ENCODE data around the gene ZNF467.

The ZNF467 gene

DNA sequence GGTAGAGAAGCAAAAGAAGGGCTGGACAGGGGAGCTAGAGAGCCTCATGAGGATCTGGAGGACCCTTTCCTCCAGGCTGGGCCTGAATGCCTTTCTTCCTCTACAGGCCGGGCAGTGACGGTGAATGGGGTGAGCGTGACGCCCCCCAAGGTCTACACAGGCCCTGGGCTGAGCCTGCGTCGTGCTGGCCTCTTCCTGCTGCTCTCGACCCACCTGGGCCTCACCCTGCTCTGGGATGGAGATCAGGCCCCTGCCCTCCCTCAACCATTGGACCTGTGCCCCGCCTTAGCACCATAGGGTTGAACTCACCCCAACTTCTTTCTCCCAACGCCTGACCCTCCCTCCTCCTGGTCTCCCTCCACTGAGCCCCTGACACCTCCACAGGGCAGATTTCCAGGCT, 12.6 kb upstream of the ZNF467 start:
- no peak for DNase-seq (ENCODE audit: low spot score)

DNA sequence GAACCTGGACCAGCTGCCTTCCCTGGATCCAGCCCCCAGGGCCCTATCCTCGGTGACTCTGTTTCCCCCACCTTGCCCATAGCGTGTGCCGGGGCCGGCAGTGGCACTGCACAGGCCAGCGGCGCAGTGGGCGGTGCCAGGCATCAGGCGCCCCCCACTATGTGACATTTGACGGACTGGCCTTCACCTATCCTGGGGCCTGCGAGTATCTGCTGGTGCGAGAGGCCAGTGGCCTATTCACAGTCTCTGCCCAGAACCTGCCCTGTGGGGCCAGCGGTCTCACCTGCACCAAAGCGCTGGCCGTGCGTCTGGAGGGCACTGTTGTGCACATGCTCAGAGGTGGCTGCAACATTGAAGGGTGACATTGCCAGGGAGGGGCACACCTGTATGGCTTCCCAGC, 12.0 kb upstream of the ZNF467 start:
- DNase-seq (ENCODE audit: low spot score): no peak

DNA sequence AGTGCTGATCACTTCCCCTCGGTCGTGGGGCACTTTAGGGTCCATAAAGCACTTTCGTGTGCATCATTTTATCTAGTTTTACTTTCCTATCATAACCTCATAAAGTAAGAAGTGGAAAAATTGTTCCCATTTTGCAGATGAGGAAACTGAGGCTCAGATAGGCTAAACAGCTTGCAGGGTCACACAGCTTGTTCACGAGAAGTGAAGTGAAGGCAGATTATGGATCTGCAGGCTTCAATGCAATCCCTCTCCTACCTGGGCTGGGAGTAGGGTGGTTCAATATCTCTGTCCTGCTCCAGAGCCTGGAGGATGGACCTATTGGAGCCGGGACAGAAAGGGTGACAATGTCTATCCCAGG, 10.8 kb upstream of the ZNF467 start:
- DNase-seq (ENCODE audit: low spot score): no peak

DNA sequence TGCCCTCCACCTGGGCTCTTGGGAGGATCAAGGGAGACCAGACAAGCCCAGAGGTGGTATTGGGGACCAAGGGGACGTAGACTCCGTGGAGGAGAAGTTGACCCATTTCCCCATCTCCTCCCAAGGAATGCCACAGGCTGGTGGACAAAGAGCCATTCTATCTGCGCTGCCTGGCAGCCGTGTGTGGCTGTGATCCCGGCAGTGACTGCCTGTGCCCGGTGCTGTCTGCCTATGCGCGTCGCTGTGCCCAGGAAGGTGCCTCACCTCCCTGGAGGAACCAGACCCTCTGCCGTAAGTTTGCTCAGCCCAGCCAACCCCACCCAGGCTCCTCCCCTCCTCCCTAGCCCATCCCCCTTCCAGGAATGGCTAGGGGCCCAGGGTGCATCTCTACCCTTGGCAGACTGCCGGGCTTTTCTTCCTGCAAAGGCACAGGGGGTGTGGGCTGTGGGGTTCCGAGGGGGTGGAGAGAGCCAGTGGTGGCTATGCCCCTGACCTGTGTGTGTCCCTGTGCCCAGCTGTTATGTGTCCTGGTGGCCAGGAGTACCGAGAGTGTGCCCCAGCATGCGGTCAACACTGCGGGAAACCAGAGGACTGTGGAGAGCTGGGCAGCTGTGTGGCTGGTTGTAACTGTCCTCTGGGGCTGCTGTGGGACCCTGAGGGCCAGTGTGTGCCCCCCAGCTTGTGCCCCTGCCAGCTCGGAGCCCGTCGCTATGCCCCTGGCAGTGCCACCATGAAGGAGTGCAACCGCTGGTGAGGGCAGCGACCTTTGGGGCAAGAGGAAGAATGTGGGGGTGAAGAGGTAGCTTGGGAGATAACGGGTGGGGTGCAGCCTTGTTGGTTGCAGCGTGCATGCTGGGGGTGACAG, 10.2 kb upstream of the ZNF467 start:
- DNase-seq (ENCODE audit: low spot score): no peak

DNA sequence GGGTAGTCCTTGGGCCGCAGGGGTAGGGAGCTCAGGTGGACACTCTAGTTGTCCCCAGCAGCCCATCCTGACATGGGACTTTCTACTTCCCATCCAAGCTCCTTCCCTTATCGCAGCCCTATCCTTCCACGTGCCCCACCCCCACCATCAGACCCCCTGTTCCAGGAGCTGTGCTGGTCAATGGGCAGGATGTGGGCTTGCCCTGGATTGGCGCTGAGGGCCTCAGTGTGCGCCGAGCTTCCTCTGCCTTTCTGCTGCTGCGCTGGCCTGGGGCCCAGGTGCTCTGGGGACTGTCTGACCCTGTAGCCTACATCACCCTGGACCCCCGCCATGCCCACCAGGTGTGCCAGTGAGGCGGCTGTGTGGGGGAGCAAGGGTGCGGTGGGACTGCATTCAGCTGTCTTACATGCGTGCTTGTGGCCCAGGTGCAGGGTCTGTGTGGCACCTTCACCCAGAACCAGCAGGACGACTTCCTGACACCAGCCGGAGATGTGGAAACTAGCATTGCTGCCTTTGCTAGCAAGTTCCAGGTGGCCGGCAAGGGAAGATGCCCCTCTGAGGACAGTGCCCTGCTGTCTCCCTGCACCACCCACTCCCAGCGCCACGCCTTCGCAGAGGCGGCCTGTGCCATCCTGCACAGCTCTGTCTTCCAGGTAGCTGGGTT, 9.4 kb upstream of the ZNF467 start:
- DNase-seq (ENCODE audit: low spot score): no peak

DNA sequence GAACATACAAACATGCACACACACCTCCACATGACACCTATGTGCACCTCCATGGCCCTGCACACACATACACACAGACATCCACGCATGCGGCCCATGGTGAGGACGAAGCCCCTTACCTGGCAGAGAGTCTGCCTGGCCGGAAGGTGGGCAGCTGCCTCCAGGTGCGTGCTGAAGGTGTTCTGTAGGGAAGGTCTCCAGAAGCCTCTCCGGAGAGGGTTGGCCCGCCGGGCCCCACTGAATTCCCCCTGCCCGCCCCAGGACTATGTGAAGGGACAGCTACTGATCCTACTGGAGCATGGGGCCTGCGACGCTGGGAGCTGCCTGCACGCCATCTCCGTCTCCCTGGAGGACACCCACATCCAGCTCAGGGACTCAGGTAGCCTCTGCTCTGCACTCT, 8.5 kb upstream of the ZNF467 start:
- DNase-seq (ENCODE audit: low spot score): no peak

DNA sequence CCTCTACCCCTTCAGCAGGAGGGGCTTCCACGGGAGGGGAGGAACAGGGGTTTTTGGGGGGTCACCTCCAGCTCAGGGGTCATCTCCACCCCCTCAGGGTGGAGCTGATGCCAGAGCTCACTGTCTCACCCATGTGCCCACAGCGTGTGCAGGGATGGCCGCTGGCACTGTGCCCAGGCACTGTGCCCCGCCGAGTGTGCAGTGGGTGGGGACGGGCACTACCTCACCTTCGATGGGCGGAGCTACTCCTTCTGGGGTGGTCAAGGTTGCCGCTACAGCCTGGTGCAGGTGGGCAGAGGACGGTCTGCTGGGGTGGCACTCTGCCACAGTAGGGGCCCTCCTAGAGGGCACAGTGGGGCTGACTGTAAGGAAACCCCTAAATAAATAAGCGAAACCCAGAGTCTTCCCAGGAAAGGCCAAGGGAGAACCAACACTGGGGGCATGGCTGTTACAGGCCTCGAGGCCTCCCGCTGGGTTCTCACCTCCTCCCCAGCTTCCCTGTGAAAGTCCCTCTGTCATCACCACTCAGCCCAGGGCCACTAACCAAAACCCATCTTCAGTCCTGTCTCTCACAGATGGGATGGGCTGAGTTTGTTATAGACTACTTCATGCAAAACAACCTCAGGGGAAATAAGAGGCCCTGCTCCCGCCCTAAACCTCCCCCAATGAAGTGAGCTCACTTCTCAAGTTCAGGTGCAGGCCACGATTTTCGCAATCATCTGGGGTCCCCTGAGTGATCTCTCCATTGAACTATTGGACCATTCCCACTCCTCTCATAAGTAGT, 7.4 kb upstream of the ZNF467 start:
- no peak for DNase-seq (ENCODE audit: low spot score)

DNA sequence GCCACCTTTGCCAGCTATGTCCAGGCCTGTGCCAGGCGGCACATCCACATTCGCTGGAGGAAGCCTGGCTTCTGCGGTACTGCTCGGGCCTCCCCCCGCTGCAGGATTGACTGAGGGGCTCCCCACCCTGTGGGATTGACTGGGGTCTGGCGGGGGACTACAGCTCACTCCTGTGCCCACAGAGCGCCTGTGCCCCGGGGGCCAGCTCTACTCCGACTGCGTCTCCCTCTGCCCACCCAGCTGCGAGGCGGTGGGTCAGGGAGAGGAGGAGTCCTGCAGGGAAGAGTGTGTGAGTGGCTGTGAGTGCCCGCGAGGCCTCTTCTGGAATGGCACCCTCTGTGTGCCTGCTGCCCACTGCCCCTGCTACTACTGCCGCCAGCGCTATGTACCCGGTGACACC, 6.7 kb upstream of the ZNF467 start:
- DNase-seq (ENCODE audit: low spot score): no peak

DNA sequence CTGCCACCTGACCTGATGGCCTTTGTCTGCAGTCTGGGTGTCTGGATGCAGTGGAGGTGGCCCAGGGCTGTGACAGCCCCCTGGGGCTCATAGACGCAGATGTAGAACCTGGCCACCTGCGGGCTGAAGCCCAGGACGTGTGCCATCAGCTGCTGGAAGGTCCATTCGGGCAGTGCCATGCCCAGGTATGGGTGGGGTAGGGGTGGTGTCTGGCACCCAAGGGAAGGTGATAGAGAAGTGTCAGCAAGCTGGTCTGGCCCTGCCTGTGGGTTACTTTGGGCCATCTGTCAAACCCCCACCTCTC, 6.1 kb upstream of the ZNF467 start:
- no peak for DNase-seq (ENCODE audit: low spot score)

DNA sequence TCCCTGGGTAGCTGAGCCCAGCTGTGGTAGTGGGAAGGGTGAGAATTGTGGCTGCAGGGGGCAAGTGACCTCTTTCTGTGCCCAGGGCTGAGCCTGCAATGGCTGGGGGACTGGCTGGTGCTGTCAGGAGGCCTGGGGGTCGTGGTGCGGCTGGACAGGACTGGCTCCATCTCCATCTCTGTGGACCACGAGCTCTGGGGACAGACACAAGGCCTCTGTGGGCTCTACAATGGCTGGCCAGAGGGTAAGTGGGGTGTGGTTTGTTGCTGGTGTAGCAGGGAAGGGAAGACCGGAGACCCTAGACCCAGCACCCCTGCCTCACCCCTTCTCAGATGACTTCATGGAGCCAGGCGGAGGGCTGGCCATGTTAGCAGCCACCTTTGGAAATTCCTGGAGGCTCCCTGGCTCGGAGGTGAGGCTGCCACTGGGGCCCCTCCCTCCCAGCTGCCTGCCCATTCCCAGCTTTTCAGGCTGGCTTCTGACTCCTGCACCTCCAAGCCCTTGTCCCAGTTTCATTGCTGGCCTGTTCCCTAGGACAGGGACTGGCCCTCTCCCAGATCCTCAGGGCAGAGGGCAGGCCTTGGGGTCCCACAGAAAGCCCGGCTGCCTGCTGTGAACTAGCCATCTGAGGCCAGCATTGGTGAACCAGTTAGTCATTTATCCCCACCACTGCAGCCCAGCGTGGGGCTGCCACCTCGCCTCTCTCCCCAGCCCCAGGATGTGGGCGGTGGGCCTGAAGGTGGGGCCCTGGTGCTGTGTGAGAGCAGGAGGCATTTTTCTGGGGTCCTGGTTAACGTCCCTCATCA, 5.5 kb upstream of the ZNF467 start:
- DNase-seq (ENCODE audit: low spot score): no peak

DNA sequence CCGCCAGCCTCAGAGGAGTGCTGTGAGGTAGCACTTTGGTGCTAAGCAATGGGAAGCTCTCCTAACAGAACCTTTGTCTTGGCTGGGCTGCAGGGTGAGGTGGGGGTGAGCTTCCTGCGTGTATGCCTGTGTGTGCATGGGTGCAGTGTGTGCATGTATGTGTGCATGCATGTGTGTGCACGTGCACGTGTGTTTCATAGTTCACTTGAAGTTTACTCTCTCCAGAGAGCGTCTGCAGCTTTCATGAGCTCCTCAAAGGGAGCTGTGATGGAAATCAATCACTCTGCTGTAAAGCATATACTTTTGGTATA, 4.9 kb upstream of the ZNF467 start:
- no peak for DNase-seq (ENCODE audit: low spot score)

DNA sequence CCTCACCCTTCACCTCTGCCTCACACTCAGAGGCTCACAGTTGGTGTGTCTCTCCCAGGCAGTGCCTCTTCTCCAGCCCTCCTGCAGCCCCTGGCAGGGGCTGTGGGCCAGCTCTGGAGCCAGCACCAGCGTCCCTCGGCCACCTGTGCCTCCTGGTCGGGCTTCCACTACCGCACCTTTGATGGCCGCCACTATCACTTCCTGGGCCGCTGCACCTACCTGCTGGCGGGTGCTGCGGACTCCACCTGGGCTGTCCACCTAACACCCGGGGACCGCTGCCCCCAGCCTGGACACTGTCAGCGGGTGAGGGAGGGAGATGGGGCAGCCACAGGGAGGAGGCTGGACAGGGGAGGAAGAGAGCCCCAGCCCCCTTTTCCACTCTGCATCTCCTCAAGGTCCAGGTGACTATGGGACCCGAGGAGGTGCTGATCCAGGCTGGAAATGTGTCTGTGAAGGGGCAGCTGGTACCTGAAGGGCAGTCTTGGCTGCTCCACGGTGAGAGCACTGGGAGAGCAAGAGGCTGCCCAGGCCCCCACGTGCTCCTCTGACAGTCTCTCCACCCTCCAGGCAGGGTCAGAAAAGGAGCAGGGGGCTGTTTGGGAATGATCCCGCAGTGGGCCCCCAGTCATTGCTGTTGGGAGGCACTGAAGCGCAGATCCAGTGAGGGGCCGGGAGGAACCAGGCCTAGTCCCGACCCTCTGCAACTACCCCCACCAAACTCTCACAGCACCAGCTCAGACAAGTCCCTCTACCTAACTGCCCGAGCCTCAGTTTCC, 4.4 kb upstream of the ZNF467 start:
- DNase-seq (ENCODE audit: low spot score): no peak

DNA sequence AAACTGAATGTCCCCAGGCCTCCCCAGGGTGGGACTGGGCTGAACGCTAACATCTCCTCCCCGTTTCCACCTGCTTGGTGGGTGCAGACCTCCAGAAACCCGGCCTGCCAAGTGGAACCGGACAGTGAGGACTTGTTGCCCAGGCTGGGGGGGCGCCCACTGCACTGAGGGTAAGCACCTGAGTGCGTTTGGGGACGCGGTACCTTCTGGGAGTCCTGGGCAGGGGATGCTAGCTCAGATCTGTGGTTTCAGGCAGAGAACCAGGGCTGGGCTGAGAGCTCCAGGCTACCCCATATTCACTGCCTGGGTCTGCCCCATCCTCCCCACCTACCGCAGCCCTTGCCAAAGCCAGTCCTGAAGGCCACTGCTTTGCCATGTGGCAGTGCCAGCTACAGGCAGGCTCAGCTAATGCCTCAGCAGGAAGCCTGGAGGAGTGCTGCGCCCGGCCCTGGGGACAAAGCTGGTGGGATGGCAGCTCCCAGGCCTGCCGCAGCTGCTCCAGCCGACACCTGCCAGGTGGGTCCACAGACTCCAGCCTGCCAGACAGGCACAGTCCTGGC, 3.5 kb upstream of the ZNF467 start:
- no peak for DNase-seq (ENCODE audit: low spot score)

DNA sequence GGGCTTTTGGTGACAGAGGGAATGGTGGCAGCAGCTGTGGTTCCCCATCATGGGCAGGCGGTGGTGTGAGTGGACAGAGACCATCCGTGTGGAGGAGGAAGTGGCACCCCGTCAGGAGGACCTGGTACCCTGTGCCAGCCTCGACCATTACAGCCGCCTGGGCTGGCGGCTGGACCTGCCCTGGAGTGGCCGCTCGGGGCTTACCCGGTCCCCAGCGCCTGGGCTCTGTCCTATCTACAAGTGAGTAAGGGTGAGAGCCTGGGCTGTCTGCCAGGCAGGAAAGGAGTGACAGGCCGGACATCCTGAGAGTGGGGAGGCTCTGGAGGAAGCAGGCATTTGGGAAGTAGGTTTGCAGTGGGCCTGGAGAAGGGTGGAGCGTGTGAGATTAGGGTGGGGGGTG, 2.9 kb upstream of the ZNF467 start:
- no peak for DNase-seq (ENCODE audit: low spot score)

DNA sequence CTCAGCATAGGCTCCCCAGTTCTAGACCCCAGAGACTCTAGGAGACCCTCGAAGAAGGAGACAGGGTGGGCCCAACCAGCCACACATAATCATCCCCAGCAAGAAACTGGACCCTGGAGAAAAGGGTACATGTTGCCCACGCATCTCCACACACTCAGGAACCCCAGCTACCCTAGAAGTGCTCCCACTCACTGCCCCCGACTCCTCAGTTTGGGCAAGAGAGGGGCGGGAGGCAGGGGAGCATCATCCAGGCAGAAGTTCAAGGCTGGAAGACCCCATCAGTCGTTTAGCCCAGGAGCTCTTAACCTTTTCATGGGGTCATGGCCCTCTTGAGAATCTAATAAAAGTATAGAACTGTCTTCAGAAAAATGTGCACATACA, 1.8 kb upstream of the ZNF467 start:
- DNase-seq (ENCODE audit: low spot score): no peak

DNA sequence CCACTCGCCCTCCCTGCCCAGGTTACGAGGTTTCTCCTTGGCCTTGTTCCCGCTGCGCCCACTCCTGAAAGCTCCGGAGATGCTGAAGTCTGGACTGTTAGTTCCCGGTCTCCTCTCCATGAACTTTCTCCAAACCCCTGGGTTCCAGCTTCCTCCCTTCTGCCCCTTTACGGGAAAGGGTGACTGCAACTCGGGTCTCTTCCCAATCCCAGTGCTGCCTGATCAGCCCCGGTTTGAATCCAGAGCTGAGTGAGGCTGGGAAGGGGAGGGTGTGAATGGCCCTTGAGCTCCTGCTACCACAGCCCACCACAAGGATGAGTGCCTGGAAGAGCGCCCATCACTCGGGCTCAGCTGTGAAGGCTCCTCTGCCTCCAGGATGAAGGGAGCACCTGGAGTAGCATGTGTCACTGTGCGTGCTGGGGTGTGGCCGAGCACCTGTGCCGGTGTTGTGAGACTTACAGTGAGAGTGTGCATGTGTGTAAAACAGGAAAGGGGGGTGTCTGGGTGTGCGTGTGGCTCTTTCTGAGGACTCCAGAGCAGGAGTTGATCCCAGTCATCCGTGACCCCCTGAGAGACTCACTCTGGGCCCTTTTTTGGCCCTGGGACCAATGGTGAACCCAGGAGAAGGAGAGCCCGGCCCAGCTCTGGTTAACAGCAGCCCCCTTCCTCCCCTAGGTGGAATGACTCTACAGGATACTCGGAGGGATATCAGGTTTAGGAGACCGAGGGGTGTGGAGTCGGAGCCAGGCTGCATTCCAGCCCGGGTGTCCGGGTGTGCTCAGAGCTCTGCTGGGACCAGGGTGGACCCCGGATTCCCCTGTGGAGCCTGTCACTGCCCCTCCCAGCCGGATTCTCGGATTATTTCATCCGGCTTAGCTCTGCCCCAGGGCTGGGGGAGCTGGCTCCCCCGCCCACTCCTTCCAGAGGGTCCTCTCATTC, 1.1 kb upstream of the ZNF467 start:
- no peak for DNase-seq (ENCODE audit: low spot score)

DNA sequence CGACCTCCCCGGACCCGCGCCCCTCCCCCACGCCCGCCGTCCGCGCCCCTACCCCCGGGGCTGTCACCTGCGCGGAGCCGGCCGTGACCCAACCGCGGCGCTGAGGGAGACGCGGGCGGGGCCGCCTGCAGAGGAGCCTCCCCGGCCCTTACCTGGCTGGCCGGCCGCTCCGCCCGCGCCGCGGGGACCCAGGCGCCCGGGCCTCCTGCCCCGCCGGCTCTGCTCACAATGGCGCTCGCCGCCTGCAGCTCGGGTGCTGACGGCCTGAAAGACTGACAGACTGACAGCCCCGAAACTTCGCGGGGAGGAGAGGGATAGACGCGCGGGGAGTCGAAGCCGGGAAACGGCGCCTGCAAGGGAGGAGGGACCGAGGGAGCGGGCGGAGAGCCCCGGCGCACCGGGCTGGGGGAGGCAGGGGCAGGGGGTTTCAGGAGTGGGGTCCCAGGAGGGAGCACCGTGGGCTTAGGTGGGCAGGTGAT, 393 bp downstream of the ZNF467 start:
- no peak for DNase-seq (ENCODE audit: low spot score)

DNA sequence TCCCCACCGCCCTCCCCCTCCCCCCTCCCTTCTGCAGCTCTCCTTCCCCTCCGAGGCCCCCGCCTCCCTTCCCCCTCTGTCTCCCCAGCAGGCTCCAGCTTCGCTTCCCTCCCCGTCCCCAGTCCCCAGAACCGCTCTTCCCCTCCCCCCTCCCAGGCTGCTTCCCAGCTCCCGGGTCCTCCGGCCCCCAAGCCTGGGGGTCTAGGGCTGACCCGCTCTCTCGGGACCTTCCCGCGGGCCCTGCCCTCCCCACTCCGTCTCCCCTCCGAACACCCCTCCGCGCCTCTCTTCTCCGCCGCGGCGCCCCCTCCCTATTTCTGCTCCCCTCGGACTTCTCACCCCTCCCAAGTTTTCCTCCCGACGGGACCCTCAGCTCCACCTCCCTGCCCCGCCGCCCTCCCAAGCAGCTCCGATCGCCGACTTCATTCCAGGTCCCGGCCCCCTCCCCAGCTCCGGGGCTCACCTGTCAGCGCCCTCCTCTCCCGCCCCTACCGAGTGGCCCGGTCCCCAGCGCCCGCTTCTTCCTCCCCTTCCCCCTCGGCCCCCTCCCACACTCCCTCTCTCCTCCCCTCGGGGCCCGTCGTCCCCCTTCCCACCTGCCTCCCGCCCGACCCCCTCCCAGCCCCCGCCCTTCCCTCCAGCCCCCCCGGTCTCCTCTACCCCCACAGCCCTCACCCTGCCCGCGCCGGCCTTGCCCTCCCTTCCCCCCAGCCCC, 990 bp downstream of the ZNF467 start:
- DNase-seq (ENCODE audit: low spot score): no peak

DNA sequence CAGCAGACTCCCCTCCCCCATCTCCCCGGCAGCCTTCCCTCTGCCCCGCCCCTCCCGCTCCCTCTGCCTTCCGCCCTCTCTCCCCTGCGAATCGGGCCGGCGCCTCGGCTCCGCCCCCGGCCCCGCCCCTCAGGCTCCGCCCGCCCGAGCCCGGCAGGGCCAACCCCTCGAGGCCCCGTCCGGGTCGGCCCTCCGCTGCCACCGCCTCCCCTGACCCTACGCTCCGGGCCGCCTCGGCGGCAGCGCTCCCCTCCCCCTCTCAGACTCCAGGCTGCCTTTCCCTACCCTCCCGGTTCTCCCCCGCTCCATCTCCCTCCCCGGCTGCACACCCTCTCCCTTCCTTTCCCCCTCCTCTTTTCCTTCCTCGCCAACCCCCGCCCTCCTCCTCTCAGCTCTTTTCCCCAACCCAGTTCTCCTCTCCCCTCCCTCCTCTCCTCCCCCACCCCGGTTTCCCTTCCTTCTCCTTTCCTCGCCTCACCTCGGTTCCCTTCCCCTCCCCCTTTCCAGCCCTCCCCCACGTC, 1.6 kb downstream of the ZNF467 start:
- peak; percentile 89 for DNase-seq (ENCODE audit: low spot score)

All from COLO829 (cell line).